GM19372 (cell line): ENCODE data around the gene GCHFR.

Source experiments
- ATAC-seq: cut with Tn5 transposase; IDR thresholded peaks from one replicate; pipeline ENCODE4 v1.9.1; 2021; ENCODE audit warnings: mild to moderate bottlenecking, low read depth, moderate library complexity; ENCODE audit not compliant: unreplicated experiment

Gene GCHFR

GRCh38 chr15:40754574-40754882 lies 9.3 kb upstream of the GCHFR start:
- ATAC-seq, result no peak

DNA sequence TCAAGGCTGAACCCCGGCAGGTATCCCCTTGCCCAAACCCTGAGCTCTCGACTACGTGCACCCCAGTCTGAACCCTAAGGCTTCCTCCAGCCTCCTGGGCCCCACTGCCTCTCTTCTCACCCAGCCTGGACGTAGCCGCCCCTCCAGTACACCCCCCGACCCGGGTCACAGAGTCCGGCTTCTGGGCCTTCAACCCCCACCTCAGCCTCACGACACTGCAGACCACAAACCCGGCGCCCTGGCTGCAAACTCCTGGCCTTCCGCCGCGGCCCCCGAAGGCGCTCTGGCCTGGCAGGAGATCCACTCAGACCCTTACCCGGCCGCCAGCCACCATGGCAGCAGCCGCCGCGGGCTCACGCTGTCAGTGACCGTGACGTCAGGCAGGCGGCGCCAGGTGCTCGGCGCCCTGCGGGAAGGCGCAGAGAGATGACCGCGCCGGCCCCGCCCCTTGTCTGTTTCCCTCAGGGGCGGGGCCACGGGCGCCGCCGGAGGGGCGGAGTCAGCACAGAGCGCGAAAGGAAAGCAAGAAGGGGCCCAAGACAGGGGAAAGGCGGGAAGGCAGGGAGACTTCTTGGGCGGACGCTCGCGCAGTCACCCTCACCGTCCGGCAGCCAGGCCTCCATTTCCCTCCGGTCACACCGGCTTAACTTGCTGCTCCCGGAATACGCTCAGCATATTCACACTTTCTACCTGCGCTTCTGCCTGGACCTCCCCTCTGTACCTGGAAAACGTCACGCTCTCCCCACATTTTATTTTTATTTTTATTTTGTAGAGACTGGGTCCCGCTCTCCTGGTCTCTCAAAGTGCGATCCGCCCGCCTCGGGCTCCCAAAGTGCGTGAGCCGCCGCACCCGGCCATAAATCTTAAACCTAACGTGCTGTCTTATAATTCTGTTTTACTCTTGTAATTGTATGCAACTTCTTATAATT lies 8.7 kb upstream of the GCHFR start, which contains the start of gene RMDN3:
Gene RMDN3, minus strand, starts transcription at position 372 of the 929 bp plus-strand sequence. CDS start 471 bp downstream, outside the sequence.
- peak; percentile 88 for ATAC-seq

DNA sequence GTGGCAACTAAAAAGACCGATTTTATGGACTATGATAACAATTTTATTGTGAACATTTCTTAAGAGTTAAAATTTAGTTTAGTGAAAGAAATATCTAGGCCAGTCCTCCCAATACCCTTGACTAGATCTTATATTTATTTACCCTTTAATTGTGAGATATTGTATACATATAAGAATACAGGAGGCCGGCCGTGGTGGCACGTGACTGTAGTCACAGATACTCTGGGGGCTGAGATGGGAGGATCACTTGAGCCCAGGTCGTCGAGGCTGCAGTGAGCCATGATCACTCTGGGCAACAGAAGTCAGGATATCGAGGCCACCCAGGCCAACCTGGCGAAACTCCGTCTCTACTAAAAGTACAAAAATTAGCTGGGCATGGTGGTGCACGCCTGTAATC lies 8.1 kb upstream of the GCHFR start:
- ATAC-seq, result no peak

DNA sequence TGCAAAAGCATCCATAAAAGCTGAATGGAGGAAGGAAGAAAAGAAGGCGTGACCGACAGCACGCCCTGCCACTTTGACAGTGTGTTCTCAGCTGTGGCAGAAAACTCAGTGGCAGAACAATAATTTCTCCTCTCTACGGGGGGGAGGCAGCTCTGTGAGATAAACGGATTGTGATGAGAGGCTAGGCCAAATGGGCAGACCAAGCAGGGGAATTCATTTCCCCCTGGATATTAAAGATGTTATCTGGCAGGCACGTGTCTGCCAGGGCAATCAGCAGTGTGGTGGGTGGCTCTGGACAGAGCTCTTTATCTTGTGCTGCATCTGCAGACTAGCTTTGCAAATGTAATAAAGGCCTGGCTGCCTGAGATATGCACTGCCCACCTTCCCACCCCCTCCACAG lies 6.9 kb upstream of the GCHFR start:
- no peak for ATAC-seq

- no peak for ATAC-seq
These were observed 3.9 kb upstream of the GCHFR start for GRCh38 chr15:40759961-40760360.

DNA sequence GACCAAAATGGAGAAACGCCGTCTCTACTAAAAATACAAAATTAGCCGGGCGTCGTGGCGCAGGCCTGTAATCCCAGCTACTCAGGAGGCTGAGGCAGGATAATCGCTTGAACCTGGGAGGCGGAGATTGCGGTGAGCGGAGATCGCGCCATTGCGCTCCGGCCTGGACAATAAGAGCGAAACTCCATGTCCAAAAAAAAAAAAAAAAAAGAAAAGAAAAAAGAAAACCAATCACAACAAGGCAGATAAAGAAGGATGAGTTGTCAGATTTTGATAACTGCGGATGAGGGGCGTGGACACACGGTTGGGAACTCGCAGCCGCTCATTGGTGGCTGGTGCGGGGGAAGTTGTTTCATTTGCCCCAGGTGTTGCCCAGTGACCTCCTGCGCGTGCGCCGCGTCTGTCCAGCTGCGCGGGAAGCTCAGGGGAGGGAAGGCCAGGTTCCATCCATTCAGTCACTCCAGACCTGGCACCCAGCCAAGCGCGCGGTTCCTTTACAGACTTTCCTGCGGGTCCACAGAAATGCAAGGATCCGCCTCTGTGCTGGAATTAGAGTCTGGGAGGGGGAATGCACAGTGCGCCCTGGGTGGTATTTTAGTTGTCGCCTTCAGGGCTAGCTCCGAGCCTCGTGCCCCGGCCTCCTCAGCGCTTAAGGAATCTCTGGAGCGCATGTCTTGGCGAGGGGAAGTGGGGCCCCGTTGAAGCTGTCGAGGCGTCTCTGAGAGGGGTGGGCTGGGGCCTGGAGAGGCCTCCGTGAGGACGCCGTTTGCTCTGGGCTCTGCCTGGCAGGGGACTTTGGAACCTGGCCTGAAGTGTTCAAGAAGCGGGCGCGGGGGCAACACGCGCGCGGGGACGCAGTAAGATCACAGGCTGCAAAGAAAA lies 708 bp upstream of the GCHFR start:
- peak; percentile 12 for ATAC-seq

- no peak for ATAC-seq
These were observed 798 bp downstream of the GCHFR start for GRCh38 chr15:40764629-40765103.

DNA sequence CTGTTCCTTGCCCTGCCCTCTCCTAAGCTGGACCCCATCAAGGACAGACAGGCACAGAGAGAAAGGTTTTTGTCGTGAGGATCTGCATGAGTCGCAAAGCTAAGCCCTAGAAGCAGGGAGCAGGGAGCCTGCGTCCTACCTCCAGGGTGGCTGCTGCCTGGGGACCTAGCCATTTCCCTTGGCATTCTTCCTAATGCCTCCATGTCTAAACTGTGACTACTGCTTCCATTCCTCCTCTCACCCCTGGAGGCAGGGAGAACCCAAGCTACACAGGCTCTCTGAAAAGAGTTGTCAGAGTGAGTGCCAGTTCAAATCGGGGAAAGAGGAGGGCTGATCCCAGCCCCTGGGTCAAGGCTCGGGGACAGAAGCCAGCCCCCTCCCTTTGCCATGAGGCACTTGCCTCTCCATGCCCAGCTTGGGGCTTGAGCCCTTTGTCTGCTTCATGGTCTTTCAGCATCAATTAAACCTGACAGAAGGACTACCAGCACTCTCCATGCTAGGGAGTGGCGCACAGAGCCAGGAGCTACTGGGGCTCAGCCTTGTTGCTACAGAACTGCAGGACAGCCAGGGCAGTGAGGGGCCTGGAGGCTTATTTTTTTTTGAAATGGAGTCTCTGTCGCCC lies 2.4 kb downstream of the GCHFR start:
- ATAC-seq, result no peak

GRCh38 chr15:40766906-40767837 lies 3.3 kb downstream of the GCHFR start:
- no peak for ATAC-seq

DNA sequence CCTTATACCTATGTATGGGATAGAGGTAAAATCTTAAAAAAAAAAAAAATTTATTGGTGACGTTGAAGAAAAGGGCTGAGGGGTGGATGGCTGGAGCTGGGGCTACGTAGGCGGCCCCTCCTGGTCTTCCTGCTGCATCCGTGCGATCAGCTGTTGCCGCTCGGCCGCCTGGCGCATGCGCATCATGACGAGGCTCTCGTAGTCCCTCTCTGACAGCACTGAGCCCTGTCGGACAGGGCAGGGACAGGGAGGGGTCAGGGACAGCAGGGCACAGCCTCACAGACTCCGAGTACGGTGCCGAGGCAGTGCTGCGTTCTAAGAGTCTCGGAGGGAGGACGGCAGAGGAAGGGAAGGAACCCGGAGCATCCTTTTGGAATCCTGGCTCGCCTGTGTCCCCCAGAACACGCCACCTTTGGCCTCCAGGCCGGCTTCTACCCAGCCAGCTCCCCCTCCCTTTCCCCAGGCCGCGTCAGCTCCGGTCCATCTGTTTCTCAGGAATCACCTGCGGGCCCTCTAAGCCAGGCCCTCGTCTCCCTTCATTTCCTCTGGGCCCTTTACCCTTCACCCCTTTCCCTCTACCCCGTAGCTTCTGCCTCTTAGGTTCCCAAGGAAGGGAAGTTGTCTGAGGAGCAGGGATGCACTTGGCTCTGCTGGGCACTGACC lies 4.1 kb downstream of the GCHFR start:
- no peak for ATAC-seq

GRCh38 chr15:40768521-40769273 lies 4.8 kb downstream of the GCHFR start:
- peak; percentile 12 for ATAC-seq

- ATAC-seq, result peak; percentile 35
These were observed 5.6 kb downstream of the GCHFR start, which contains the start of gene C15orf62 for GRCh38 chr15:40769274-40770146. Gene C15orf62, plus strand, starts transcription at chr15:40769980. Its CDS starts 516 bp downstream, at chr15:40770496.

GRCh38 chr15:40770147-40770721 lies 6.4 kb downstream of the GCHFR start:
- no peak for ATAC-seq

GRCh38 chr15:40771242-40771641 lies 7.4 kb downstream of the GCHFR start:
- no peak for ATAC-seq

- ATAC-seq, result no peak
These were observed 8.1 kb downstream of the GCHFR start for GRCh38 chr15:40772014-40772413.

- ATAC-seq, result no peak
These were observed 9.6 kb downstream of the GCHFR start for GRCh38 chr15:40773496-40773895.

- ATAC-seq, result no peak
These were observed 10.0 kb downstream of the GCHFR start for GRCh38 chr15:40773902-40774301.
